Upper lobe of right lung (tissue), 1 donor: ENCODE results near the gene LILRA6. TPM values are rescaled to one million over a fixed set of nuclear protein-coding genes. Genes with fewer than 3 reads are reported as not detected.
"Not testable (repeated sequence)": the region's sequence is repeated elsewhere in the genome, so short reads cannot be mapped to it uniquely, and the experiment has no call there.

Experiments
- ATAC-seq: fragments of 200-7000 bp; cut with Tn5 transposase; one replicate; pipeline ENCODE4 v1.9.1; 2020; ENCODE audit warnings: mild to moderate bottlenecking, moderate library complexity
- DNase-seq: peaks from one replicate; pipeline ENCODE4 v3.0.0-alpha.2; 2020
- H3K27ac ChIP-seq: fragments of 200-600 bp; one replicate; pipeline ENCODE4 v1.8.0; 2022
- H3K27me3 ChIP-seq: fragments of 200-600 bp; one replicate; pipeline ENCODE4 v1.8.0; 2022; ENCODE audit warnings: mild to moderate bottlenecking
- H3K36me3 ChIP-seq: fragments of 200-600 bp; one replicate; pipeline ENCODE4 v1.8.0; 2022
- H3K4me1 ChIP-seq: fragments of 200-600 bp; one replicate; pipeline ENCODE4 v1.8.0; 2022
- H3K4me3 ChIP-seq: fragments of 200-600 bp; one replicate; pipeline ENCODE4 v1.8.0; 2022; ENCODE audit warnings: mild to moderate bottlenecking
- H3K9me3 ChIP-seq: fragments of 200-600 bp; one replicate; pipeline ENCODE4 v1.8.0; 2022
- CTCF ChIP-seq: fragments of 200-600 bp; IDR thresholded peaks from one replicate; pipeline ENCODE4 v1.8.0; 2022; ENCODE audit warnings: antibody characterized with exemption
- intact Hi-C: fragments of 100-400 bp; cut with DNase I; formaldehyde crosslinking; loops from one replicate; pipeline ENCODE4 v1.11.0; 2022
- total RNA-seq: library from RNA; stranded (reverse); fragmentation: NEBNext Ultra II Directional; extraction: Animal tissue kit (Norgen Biotek cat#: 25700); gene quantifications from one replicate; pipeline ENCODE4 v1.2.1, GENCODE V29; 2021
- donor health status: DM: no; HTN: yes; CAD: no; lungs with severe emphysema.

Gene LILRA6
- total RNA-seq, 1 donor from 2014 or later = 21.4 TPM

GRCh38 chr19:54233941-54234340 lies 8.6 kb downstream of the LILRA6 start:
- Histone ChIP-seq H3K4me1 (no peaks in the 10 kb centered on the region), H3K27me3 (no peaks in the 10 kb centered on the region), H3K36me3 (no peaks in the 10 kb centered on the region), H3K27ac (no peak overlapping the region), H3K9me3 (no peaks in the 10 kb centered on the region), H3K4me3 (no peak overlapping the region)
- DNase-seq (no peak), ATAC-seq (no peak)
- intact Hi-C loops = loop anchor here (5.0 kb wide), 1 partner anchor 67 kb away; no protein-coding TSS in a partner anchor
- no peak for TF ChIP-seq CTCF

DNA sequence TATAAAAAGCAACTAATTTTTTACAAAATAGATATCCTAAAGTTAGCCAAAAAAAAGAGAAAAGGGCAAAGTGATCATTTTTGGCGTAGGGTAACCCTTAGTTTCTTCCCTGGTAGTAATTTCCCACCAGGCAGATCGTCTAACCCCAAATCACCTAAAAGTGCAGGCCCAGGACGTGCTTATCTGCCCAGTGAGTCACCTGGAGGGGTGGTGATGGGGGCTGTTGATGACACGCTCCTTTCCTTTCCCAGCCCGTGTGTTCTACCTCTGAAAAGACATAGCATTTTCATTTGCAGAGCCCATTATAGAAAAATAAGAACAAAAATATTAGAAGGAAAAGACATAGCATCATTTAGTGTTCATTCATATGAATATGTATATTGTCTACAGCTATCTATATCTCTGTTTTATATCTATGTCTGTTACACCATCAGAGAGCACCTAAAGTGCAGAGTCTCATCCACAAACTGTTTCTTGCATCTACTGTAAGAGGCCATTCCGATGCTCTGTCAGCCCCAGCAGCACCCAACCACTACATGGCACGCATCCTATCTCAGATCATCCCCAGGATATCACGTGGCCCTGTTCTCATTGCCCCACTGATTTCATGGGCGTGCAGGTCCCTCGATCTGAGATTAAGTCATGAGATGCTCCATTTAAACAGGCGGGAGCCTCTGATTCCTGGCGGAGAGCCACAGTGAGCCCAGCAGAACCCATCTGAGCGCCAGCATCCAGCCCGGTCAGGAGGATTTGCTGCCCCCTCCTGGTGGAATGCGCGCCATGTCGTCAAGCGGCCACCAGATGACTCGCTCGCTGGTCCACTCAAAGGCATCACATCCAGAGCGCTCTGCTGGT lies 11.3 kb downstream of the LILRA6 start:
- intact Hi-C loops = loop anchor here (5.0 kb wide), 1 partner anchor 64 kb away; no protein-coding TSS in a partner anchor
- peak; percentile 93 for DNase-seq

GRCh38 chr19:54230031-54230430 lies 12.6 kb downstream of the LILRA6 start:
- H3K4me1 ChIP-seq = no peaks in the 10 kb centered on the region
- DNase-seq (no peak), ATAC-seq (no peak)
- intact Hi-C loops = loop anchor here (5.0 kb wide), 1 partner anchor 63 kb away; no protein-coding TSS in a partner anchor
- no peak for TF ChIP-seq CTCF
- no peaks in the 10 kb centered on the region for H3K9me3 ChIP-seq
- H3K4me3 ChIP-seq = no peak overlapping the region
- H3K27me3 ChIP-seq = no peaks in the 10 kb centered on the region
- H3K36me3 ChIP-seq = no peaks in the 10 kb centered on the region
- no peak overlapping the region for H3K27ac ChIP-seq

More for the DNA sequence above, 11.3 kb downstream of the LILRA6 start:
- Histone ChIP-seq H3K27me3 (no peaks in the 10 kb centered on the region), H3K27ac (no peak overlapping the region), H3K36me3 (no peaks in the 10 kb centered on the region), H3K9me3 (no peaks in the 10 kb centered on the region), H3K4me1 (no peaks in the 10 kb centered on the region), H3K4me3 (no peak overlapping the region)
- ATAC-seq = peak; percentile 99
- TF ChIP-seq CTCF = peak; percentile 95

- no peaks in the 10 kb centered on the region for H3K9me3 ChIP-seq
- no peak for TF ChIP-seq CTCF
- H3K27me3 ChIP-seq = no peaks in the 10 kb centered on the region
- ATAC-seq (no peak), DNase-seq (no peak)
- H3K4me3 ChIP-seq = no peak overlapping the region
- H3K4me1 ChIP-seq = no peaks in the 10 kb centered on the region
- H3K27ac ChIP-seq = no peak overlapping the region
- intact Hi-C loops = no loop called here
- H3K36me3 ChIP-seq = no peaks in the 10 kb centered on the region
These were observed 13.4 kb downstream of the LILRA6 start for GRCh38 chr19:54229146-54229545.

- H3K36me3 ChIP-seq, H3K9me3 ChIP-seq, H3K4me3 ChIP-seq, H3K27me3 ChIP-seq, H3K4me1 ChIP-seq, DNase-seq, ATAC-seq, H3K27ac ChIP-seq, intact Hi-C loops: not testable (repeated sequence)
These were observed 18.0 kb downstream of the LILRA6 start for GRCh38 chr19:54224619-54225018.

DNA sequence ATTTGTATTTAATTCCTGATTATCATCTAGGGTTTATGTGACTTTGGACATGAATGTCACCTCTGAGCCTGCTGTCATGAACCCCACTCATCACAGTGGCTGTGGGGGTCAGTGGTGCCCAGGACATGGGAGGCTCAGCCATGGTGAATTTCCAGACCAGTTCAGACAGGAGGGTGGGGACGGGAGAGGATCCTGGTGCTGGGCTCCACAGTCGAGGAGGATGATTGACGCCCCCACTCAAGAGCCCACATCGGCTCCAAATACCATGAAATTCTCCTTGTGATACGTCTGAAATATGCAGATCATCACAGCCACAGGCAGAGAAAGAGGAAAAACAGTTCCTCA lies 18.7 kb downstream of the LILRA6 start:
- H3K4me1 ChIP-seq, H3K27ac ChIP-seq, H3K4me3 ChIP-seq, DNase-seq, H3K36me3 ChIP-seq, H3K27me3 ChIP-seq, H3K9me3 ChIP-seq, intact Hi-C loops: not testable (repeated sequence)
- peak; percentile 10 for ATAC-seq

DNA sequence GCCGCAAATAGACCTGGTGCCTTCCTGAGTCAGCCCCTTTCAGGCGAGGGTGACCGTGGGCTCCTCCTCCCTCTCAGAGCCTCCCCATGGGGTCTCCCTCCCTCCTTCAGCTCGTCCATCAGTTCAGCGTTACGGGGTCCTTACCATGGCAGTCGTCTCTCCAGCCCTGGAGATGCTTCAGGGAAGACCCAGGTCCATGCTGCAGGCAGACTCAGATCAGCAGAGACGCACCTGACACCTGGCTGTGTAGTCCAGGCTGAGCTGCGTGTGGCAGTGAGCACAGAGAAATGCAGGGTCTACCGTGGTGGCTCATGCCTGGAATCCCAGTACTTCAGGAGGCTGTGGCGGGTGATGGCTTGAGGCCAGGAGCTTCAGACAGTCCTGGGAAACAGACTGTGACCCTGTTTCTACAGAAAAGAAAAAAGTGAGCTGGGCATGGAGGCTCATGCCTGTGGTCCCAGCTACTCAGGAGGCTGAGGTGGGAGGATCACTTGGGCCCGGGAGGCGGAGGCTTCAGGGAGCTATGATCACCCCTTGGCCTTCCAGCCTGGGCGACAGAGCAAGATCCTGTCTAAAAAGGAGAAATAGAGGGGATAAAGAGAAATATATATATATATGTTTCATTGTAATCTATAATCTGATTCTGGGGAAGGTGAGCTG lies 19.2 kb downstream of the LILRA6 start:
- H3K27me3 ChIP-seq, DNase-seq, H3K27ac ChIP-seq, intact Hi-C loops, H3K9me3 ChIP-seq, H3K4me1 ChIP-seq, H3K4me3 ChIP-seq, H3K36me3 ChIP-seq: not testable (repeated sequence)
- ATAC-seq = peak; percentile 9

- Histone ChIP-seq H3K27ac (peak within 1 kb of the TSS; percentile 68), H3K4me3 (peak within 1 kb of the TSS; percentile 41)
- DNase-seq (peak; percentile 80), ATAC-seq (peak; percentile 90)
- H3K27me3 ChIP-seq, H3K36me3 ChIP-seq, H3K9me3 ChIP-seq, intact Hi-C loops, H3K4me1 ChIP-seq: not testable (repeated sequence)
These were observed 19.9 kb downstream of the LILRA6 start, which contains the start of gene LILRB3 for GRCh38 chr19:54222474-54223276. Gene LILRB3, minus strand, starts transcription at chr19:54223007. Its CDS starts 31 bp downstream, at chr19:54222976.

- DNase-seq, H3K4me1 ChIP-seq, H3K36me3 ChIP-seq, H3K4me3 ChIP-seq, H3K27ac ChIP-seq, ATAC-seq, H3K27me3 ChIP-seq, H3K9me3 ChIP-seq, intact Hi-C loops: not testable (repeated sequence)
These were observed 20.6 kb downstream of the LILRA6 start for GRCh38 chr19:54221947-54222346.
